ENCODE results near the gene DRD4.

Gene DRD4

DNA sequence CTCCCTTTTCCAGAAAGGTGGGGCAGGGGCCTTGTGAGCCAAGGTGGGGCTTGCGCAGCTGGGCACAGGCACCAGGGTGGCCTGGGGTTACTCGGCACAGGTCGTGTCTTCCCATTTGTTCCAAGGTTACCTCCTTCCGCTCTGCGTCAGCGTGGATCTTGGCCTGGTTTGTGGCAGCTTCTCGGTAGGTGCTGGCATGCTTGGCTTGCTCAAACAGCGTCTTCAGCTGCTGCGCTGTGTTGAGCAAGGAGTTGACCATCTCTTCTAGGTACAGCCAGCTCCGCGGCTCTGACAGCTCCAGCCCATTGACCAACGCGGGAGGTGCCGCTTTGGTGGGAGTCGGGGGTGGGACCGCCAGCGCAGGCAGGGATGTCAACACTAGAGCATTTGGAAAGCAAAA lies 37.3 kb downstream of the DRD4 start:
- H3F3A ChIP-seq (ENCODE audit: insufficient read depth, low read length), result no peaks in the 10 kb centered on the region
- no peaks in the 10 kb centered on the region; the same call in 1 of the 2 replicates for H3K36me3 ChIP-seq (replicated peaks; ENCODE audit: insufficient read depth, low read length)
- TF ChIP-seq, protein P1, sequence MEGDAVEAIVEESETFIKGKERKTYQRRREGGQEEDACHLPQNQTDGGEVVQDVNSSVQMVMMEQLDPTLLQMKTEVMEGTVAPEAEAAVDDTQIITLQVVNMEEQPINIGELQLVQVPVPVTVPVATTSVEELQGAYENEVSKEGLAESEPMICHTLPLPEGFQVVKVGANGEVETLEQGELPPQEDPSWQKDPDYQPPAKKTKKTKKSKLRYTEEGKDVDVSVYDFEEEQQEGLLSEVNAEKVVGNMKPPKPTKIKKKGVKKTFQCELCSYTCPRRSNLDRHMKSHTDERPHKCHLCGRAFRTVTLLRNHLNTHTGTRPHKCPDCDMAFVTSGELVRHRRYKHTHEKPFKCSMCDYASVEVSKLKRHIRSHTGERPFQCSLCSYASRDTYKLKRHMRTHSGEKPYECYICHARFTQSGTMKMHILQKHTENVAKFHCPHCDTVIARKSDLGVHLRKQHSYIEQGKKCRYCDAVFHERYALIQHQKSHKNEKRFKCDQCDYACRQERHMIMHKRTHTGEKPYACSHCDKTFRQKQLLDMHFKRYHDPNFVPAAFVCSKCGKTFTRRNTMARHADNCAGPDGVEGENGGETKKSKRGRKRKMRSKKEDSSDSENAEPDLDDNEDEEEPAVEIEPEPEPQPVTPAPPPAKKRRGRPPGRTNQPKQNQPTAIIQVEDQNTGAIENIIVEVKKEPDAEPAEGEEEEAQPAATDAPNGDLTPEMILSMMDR (IDR thresholded peaks at IDR 0.05; ENCODE audit: low read length), result no peak
- TF ChIP-seq EZH2 (optimal IDR thresholded peaks at IDR 0.05; ENCODE audit: low read depth, low read length), result no peak
- TF ChIP-seq EZH2phosphoT487 (IDR thresholded peaks at IDR 0.05; ENCODE audit: low read length), result no peak

DNA sequence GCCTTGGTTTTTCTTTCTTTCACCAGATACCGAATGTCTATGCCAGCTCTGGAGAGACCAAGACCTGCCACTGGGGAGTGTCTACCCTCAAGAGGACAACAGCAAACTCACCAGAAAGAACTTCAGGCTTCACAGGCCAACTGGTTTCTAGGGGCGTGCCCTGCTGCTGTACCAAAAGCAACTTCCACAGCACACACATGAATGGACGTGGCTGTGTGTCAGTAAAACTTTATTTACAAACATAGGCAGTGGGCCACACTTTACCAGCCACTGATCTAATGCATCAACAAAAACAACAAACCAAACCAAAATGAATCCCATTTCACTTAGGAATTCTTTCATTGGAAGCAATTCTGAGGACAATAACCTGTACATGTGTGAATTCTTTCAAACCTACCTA lies 41.2 kb downstream of the DRD4 start:
- DNase-seq, result no peak
- no peaks in the 10 kb centered on the region; the same call in 1 of the 2 replicates for H3K36me3 ChIP-seq (replicated peaks; ENCODE audit: insufficient read depth, low read length)

More for the DNA sequence above, 37.3 kb downstream of the DRD4 start:
- H3K9me2 ChIP-seq (replicated peaks; ENCODE audit: insufficient read depth, low read length), result no peaks in the 10 kb centered on the region
- no peak overlapping the region for H2AFZ ChIP-seq (ENCODE audit: low read length)
- no peak overlapping the region for H3K4me3 ChIP-seq (ENCODE audit: low read length)
- no peak overlapping the region for H3K4me2 ChIP-seq (ENCODE audit: low read depth, low read length)
- no peak overlapping the region for H3K9ac ChIP-seq (ENCODE audit: low read length)
- no peaks in the 10 kb centered on the region for H4K20me1 ChIP-seq (ENCODE audit: insufficient read depth, low read length)
- no peaks in the 10 kb centered on the region for H3K27me3 ChIP-seq (replicated peaks; ENCODE audit: insufficient read depth, low read length)
- no peak for DNase-seq
- no peak overlapping the region for H3K27ac ChIP-seq (ENCODE audit: low read length)
- H3K79me2 ChIP-seq (ENCODE audit: low read length), result no peaks in the 10 kb centered on the region
- no peaks in the 10 kb centered on the region for H3K9me3 ChIP-seq (replicated peaks; ENCODE audit: insufficient read depth, low read length)
- no peaks in the 10 kb centered on the region for H3K4me1 ChIP-seq (ENCODE audit: low read length)

DNA sequence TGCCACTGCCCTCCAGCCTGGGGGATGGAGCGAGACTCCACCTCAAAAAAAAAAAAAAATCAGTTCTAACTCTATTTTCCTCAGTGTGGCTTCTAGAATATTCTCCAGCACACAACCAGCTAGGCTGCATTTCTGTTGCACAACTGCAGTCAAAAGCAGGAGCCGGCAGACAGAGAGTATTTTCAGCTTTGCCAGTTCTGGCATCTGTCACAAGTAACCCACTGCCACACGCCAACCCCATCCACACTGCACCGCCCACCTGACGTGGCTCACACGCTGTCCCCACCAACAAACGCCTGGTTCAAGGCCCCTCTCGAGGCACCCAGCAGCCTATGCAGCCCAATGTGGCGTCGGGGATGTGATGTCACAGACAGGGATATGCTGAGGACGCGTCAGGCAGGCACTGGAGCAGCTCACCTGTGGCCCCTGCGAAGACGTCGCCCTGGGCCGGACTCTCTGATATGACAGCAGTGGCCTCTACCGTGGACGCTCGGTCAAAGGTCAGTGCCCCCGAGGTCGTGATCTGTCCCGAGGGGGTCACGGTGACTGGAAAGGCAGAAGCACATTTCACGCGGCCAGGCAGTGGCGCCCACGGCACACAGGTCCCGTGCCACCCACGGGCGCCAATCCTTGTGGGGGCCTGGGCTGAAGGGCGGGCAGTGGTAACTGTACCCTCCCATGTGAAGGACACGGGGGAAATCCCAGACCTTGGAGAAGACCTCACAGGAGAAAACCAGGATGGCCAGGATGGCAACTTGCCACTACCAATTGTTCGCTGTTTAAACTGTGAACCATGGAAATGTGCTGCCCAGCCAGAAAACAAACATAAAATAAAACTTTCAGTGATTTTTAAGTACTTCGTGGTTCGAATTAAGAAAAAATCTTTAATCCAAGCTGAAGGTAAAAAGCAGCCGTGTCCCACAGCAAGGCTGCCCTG lies 42.5 kb downstream of the DRD4 start:
- Histone ChIP-seq H3K9me2 (replicated peaks; ENCODE audit: insufficient read depth, low read length) (no peaks in the 10 kb centered on the region), H3K4me3 (ENCODE audit: low read length) (no peak overlapping the region), H3K9ac (ENCODE audit: low read length) (no peak overlapping the region), H3K4me1 (ENCODE audit: low read length) (no peaks in the 10 kb centered on the region), H2AFZ (ENCODE audit: low read length) (no peak overlapping the region), H3K4me2 (ENCODE audit: low read depth, low read length) (no peak overlapping the region), H3F3A (ENCODE audit: insufficient read depth, low read length) (no peaks in the 10 kb centered on the region), H4K20me1 (ENCODE audit: insufficient read depth, low read length) (no peaks in the 10 kb centered on the region), H3K27ac (ENCODE audit: low read length) (no peak overlapping the region), H3K9me3 (replicated peaks; ENCODE audit: insufficient read depth, low read length) (no peaks in the 10 kb centered on the region), H3K79me2 (ENCODE audit: low read length) (no peaks in the 10 kb centered on the region), H3K36me3 (replicated peaks; ENCODE audit: insufficient read depth, low read length) (peaks cover 5% of the 10 kb centered on the region), H3K27me3 (replicated peaks; ENCODE audit: insufficient read depth, low read length) (no peaks in the 10 kb centered on the region)
- no peak for DNase-seq
- TF ChIP-seq, protein P1 (IDR thresholded peaks at IDR 0.05; ENCODE audit: low read length), result no peak
- TF ChIP-seq EZH2 (optimal IDR thresholded peaks at IDR 0.05; ENCODE audit: low read depth, low read length) (no peak), EZH2phosphoT487 (IDR thresholded peaks at IDR 0.05; ENCODE audit: low read length) (no peak)

More for the DNA sequence above, 41.2 kb downstream of the DRD4 start:
- Histone ChIP-seq H4K20me1 (ENCODE audit: insufficient read depth, low read length) (no peaks in the 10 kb centered on the region), H3K9ac (ENCODE audit: low read length) (no peak overlapping the region), H3K4me1 (ENCODE audit: low read length) (no peaks in the 10 kb centered on the region), H3K4me3 (ENCODE audit: low read length) (no peak overlapping the region), H3K4me2 (ENCODE audit: low read depth, low read length) (no peak overlapping the region), H3K27ac (ENCODE audit: low read length) (no peak overlapping the region), H3K9me3 (replicated peaks; ENCODE audit: insufficient read depth, low read length) (no peaks in the 10 kb centered on the region), H2AFZ (ENCODE audit: low read length) (no peak overlapping the region), H3K79me2 (ENCODE audit: low read length) (no peaks in the 10 kb centered on the region), H3F3A (ENCODE audit: insufficient read depth, low read length) (no peaks in the 10 kb centered on the region), H3K27me3 (replicated peaks; ENCODE audit: insufficient read depth, low read length) (no peaks in the 10 kb centered on the region), H3K9me2 (replicated peaks; ENCODE audit: insufficient read depth, low read length) (no peaks in the 10 kb centered on the region)
- no peak for TF ChIP-seq EZH2 (optimal IDR thresholded peaks at IDR 0.05; ENCODE audit: low read depth, low read length)
- TF ChIP-seq, protein P1 (IDR thresholded peaks at IDR 0.05; ENCODE audit: low read length), result no peak
- no peak for TF ChIP-seq EZH2phosphoT487 (IDR thresholded peaks at IDR 0.05; ENCODE audit: low read length)

Data from MM.1S (cell line).